T-cell (primary cell): ENCODE results near the gene WARS2. TPM values are rescaled to one million over a fixed set of nuclear protein-coding genes. Genes with fewer than 3 reads are reported as not detected.
A peak's percentile ranks its signal among the peaks of the same experiment; 100 is the strongest.

Experiments
- ATAC-seq, 4 experiments: fragments of 200-7000 bp in 3 of 4; fragments of 150-1000 bp in 1 of 4; cut with Tn5 transposase; replicated peaks in 1 of 4; 1 replicate in 3 of 4; 2 replicates in 1 of 4; pipeline ENCODE4 v1.10.0; 2021; ENCODE audit warnings: moderate library complexity in 3 of 4, mild to moderate bottlenecking in 2 of 4, moderate number of reproducible peaks in 1 of 4
- CTCF ChIA-PET, 2 donors: fragments of 300-600 bp; sonication (Branson Sonifier 250); formaldehyde crosslinking; loops; one replicate each; lab custom pipeline; 2022; ENCODE audit warnings: antibody characterized with exemption in 2 of 2; lab: Charles Lee
- POLR2A ChIA-PET, 2 donors: fragments of 300-600 bp; sonication (Branson Sonifier 250); formaldehyde crosslinking; loops; one replicate each; lab custom pipeline; 2022; ENCODE audit warnings: antibody characterized with exemption in 2 of 2; lab: Charles Lee
- DNase-seq, 35 experiments: peaks; one replicate each; pipeline versions ENCODE4 v3.0.0 to v3.0.0-alpha.2; 2013 to 2023
- H3K27ac ChIP-seq: one replicate; pipeline ENCODE4 v1.5.1; 2013; ENCODE audit warnings: low read length
- H3K27me3 ChIP-seq, 2 experiments: replicated peaks in 1 of 2; 1 replicate in 1 of 2; 2 replicates in 1 of 2; pipeline versions ENCODE4 v1.6.1 to v1.7.0; 2013; ENCODE audit warnings: low read length in 1 of 2, mixed read lengths in 1 of 2; ENCODE audit not compliant: control insufficient read depth in 2 of 2, insufficient read depth in 2 of 2; ENCODE audit errors: extremely low read depth in 1 of 2
- H3K36me3 ChIP-seq, 2 donors: 1 replicate in 1 of 2; 2 replicates in 1 of 2; pipeline versions ENCODE4 v1.6.1 to v1.7.0; 2013; ENCODE audit warnings: low read length in 1 of 2; ENCODE audit not compliant: control insufficient read depth in 2 of 2, insufficient read depth in 1 of 2; ENCODE audit errors: extremely low read depth in 1 of 2
- H3K4me1 ChIP-seq, 2 experiments: 1 replicate in 1 of 2; 2 replicates in 1 of 2; pipeline versions ENCODE4 v1.6.1 to v1.7.0; 2013; ENCODE audit warnings: low read length in 2 of 2, mixed read lengths in 1 of 2; ENCODE audit not compliant: insufficient read depth in 2 of 2, control insufficient read depth in 1 of 2; ENCODE audit errors: extremely low read depth in 1 of 2
- H3K4me3 ChIP-seq, 2 donors: 1 replicate in 1 of 2; 2 replicates in 1 of 2; pipeline versions ENCODE4 v1.5.1 to v1.7.0; 2013; ENCODE audit warnings: mild to moderate bottlenecking in 2 of 2, low read length in 1 of 2, moderate library complexity in 1 of 2; ENCODE audit not compliant: control insufficient read depth in 1 of 2; ENCODE audit errors: extremely low read depth in 1 of 2
- H3K9me3 ChIP-seq: 2 replicates; pipeline ENCODE4 v1.7.0; 2013
- H3K27ac Mint-ChIP-seq, 2 donors: one replicate each; pipeline ENCODE4 v1.8.0; 2020 to 2021; ENCODE audit warnings: mild to moderate bottlenecking in 2 of 2, mixed read lengths in 2 of 2
- H3K27me3 Mint-ChIP-seq, 2 donors: one replicate each; pipeline ENCODE4 v1.8.0; 2021 to 2022; ENCODE audit warnings: mixed read lengths in 2 of 2
- H3K36me3 Mint-ChIP-seq: one replicate; pipeline ENCODE4 v1.8.0; 2021; ENCODE audit warnings: mixed read lengths
- H3K4me1 Mint-ChIP-seq, 3 donors: one replicate each; pipeline ENCODE4 v1.8.0; 2020 to 2022; ENCODE audit warnings: mixed read lengths in 3 of 3, mild to moderate bottlenecking in 1 of 3
- H3K4me3 Mint-ChIP-seq, 3 donors: one replicate each; pipeline ENCODE4 v1.8.0; 2020 to 2022; ENCODE audit warnings: mild to moderate bottlenecking in 3 of 3, mixed read lengths in 3 of 3, moderate library complexity in 3 of 3
- H3K9me3 Mint-ChIP-seq, 3 donors: one replicate each; pipeline ENCODE4 v1.8.0; 2020 to 2022; ENCODE audit warnings: mixed read lengths in 3 of 3
- WGBS: methylation state at CpG from one replicate; pipeline ENCODE4 v1.1.5; 2013; ENCODE audit warnings: missing lambda C conversion rate; ENCODE audit not compliant: insufficient coverage; 5-methylcytosine and 5-hydroxymethylcytosine counted together
- total RNA-seq, 35 experiments: library from RNA in 6 of 35; stranded (reverse) in 6 of 35; fragments of 120-200 nt in 1 of 35; gene quantifications; one replicate each; pipeline versions ENCODE4 v1.2.1 to v1.2.4 and lab custom pipeline; 2013 to 2026

WARS2 gene
- total RNA-seq (10 to 100 TPM in 2 of 5 donors, 1 to 10 TPM in 3; 6.6 to 32.4 (median 8.5) TPM), total RNA-seq (lab: John Stamatoyannopoulos, UW) (9.8 to 39.4 (median 18.1) reads per million in 29 experiments)
- total RNA-seq (2013), result 30.1 TPM

DNA sequence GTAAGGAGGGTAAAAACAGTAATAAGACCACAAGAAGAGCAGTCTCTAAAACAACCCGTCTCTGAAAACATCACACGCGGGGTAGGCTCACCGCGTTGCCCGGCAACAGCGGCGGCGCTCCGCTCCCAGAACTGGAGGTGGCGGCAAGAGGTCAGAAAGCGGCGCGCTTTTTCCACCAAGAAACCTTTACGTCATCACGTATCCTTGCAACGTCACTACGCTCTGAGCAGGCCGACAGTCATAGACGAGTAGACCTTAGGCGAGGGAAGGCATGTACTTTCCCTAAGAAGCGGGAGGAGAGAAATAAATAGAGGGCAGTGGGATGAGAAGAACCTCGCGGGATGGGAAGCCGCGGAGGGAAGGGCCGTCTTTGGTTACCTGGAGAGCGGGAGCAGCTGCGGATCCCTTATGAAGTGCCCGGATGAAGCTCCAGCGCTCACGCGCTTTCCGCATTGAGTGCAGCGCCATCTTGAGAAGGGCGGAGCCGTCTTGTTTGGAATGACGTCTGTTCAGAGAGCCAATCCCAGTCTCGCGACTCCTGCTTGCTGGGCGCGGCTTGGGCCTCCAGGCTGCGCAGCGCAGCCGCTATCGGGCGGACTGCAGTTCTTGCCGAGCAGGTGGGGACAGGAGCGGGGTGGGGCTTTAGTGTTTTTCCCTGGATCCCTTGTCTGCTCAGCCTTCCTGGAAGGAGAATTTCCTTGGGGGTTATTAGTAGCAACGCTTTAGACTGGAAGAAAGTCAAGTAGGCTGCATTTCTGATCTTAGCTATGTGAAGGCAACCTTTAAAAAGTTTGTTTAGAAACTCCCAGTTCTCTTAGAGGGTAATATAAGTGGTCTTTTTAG, at the start of gene WARS2:
Gene WARS2 (minus strand): TSS at position 477 of the 843 bp plus-strand sequence. CDS start 9 bp downstream, at position 468.
- ChIA-PET POLR2A (interaction anchor here (0.5 to 0.7 kb wide), 3 partner anchors 10 to 154 kb away, joined by 3 to 4 read pairs (median 3); no protein-coding TSS in a partner anchor), CTCF (no interaction called here)
- H3K27me3 Mint-ChIP-seq, result no peaks in the 10 kb centered on the region
- no peaks in the 10 kb centered on the region for H3K27me3 ChIP-seq
- H3K36me3 Mint-ChIP-seq, result peaks cover 26% of the 10 kb centered on the region
- under 1% methylated on average over 41 of the region's 50 CpGs for WGBS
- peak within 1 kb of the TSS; percentile 78 to 96 for H3K4me3 ChIP-seq
- no peaks in the 10 kb centered on the region for H3K9me3 ChIP-seq
- H3K27ac Mint-ChIP-seq, result peak within 1 kb of the TSS in 1 of 2 donors; percentile 29
- DNase-seq (peak; percentile 89 to 98 (median 93)), ATAC-seq (peak; percentile 90 to 98 (median 96))
- peaks cover 16% of the 10 kb centered on the region in 2 experiments for H3K4me1 ChIP-seq
- H3K36me3 ChIP-seq, result no peaks in the 10 kb centered on the region
- H3K27ac ChIP-seq, result peak within 1 kb of the TSS; percentile 98
- H3K9me3 Mint-ChIP-seq, result no peaks in the 10 kb centered on the region
- H3K4me1 Mint-ChIP-seq, result peaks cover 11 to 32% (median 29%) of the 10 kb centered on the region in 3 donors
- H3K4me3 Mint-ChIP-seq, result no peak within 1 kb of the TSS

DNA sequence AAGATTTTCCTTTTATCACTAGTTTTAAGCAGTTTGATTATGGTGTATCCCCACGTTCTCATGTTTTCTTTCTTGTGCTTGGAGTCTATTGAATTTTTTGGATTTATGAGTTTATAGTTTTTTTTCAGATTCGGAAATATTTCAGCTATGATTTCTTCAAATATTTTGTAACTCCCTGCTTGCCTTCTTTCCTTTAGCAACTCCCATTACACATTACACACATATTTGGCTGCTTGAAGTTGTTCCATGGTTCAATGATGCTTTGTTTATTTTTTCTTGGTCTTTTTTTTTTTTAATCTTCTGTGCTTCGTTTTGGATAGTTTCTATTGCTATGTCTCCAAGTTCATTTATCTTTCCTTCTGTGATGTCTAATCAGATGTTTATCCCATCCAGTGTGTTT, 48.5 kb upstream of the WARS2 start:
- H3K9me3 ChIP-seq, result no peaks in the 10 kb centered on the region
- no peaks in the 10 kb centered on the region for H3K4me1 ChIP-seq
- H3K36me3 Mint-ChIP-seq, result peaks cover 65% of the 10 kb centered on the region
- DNase-seq, result no peak
- peaks cover 3 to 17% (median 10%) of the 10 kb centered on the region in 3 donors for H3K9me3 Mint-ChIP-seq
- no peak overlapping the region for H3K4me3 Mint-ChIP-seq
- H3K36me3 ChIP-seq, result no peaks in the 10 kb centered on the region
- no peaks in the 10 kb centered on the region for H3K27me3 ChIP-seq
- no peak for ATAC-seq
- H3K27ac ChIP-seq, result no peak overlapping the region
- no peaks in the 10 kb centered on the region for H3K27me3 Mint-ChIP-seq
- no CpG with 5 or more reads among the region's 3 CpGs for WGBS
- H3K27ac Mint-ChIP-seq, result no peak overlapping the region
- no peaks in the 10 kb centered on the region for H3K4me1 Mint-ChIP-seq
- H3K4me3 ChIP-seq, result no peak overlapping the region
- CTCF ChIA-PET, result no interaction called here
- POLR2A ChIA-PET, result no interaction called here

- peaks cover 3 to 17% (median 10%) of the 10 kb centered on the region in 3 donors for H3K9me3 Mint-ChIP-seq
- no peak overlapping the region for H3K27ac ChIP-seq
- no peaks in the 10 kb centered on the region for H3K9me3 ChIP-seq
- no peak overlapping the region for H3K4me3 Mint-ChIP-seq
- H3K27ac Mint-ChIP-seq, result no peak overlapping the region
- no peaks in the 10 kb centered on the region for H3K4me1 Mint-ChIP-seq
- H3K36me3 ChIP-seq, result no peaks in the 10 kb centered on the region
- H3K4me1 ChIP-seq, result no peaks in the 10 kb centered on the region
- no CpG with 5 or more reads among the region's 2 CpGs for WGBS
- H3K4me3 ChIP-seq, result no peak overlapping the region
- no peak for ATAC-seq
- H3K27me3 Mint-ChIP-seq, result no peaks in the 10 kb centered on the region
- no peaks in the 10 kb centered on the region for H3K27me3 ChIP-seq
- CTCF ChIA-PET, result no interaction called here
- no peak for DNase-seq
- peaks cover 65% of the 10 kb centered on the region for H3K36me3 Mint-ChIP-seq
- POLR2A ChIA-PET, result no interaction called here
Measured at GRCh38 chr1:119187416-119187815, 47.0 kb upstream of the WARS2 start.

- CTCF ChIA-PET, result no interaction called here
- no peak overlapping the region for H3K4me3 ChIP-seq
Measured at GRCh38 chr1:119186471-119186870, 46.0 kb upstream of the WARS2 start.

GRCh38 chr1:119184972-119185371, 44.5 kb upstream of the WARS2 start:
- Histone ChIP-seq H3K36me3 (no peaks in the 10 kb centered on the region), H3K27ac (no peak overlapping the region), H3K4me3 (no peak overlapping the region), H3K27me3 (no peaks in the 10 kb centered on the region), H3K4me1 (no peaks in the 10 kb centered on the region), H3K9me3 (no peaks in the 10 kb centered on the region)
- ATAC-seq, result no peak
- H3K4me1 Mint-ChIP-seq, result no peaks in the 10 kb centered on the region
- peaks cover 63% of the 10 kb centered on the region for H3K36me3 Mint-ChIP-seq
- ChIA-PET POLR2A (no interaction called here), CTCF (no interaction called here)
- H3K27ac Mint-ChIP-seq, result no peak overlapping the region
- no CpG with 5 or more reads among the region's 1 CpG for WGBS
- H3K4me3 Mint-ChIP-seq, result no peak overlapping the region
- no peaks in the 10 kb centered on the region for H3K27me3 Mint-ChIP-seq
- DNase-seq, result no peak
- H3K9me3 Mint-ChIP-seq, result peaks cover 3 to 17% (median 10%) of the 10 kb centered on the region in 3 donors

More at GRCh38 chr1:119186471-119186870, 46.0 kb upstream of the WARS2 start:
- H3K36me3 Mint-ChIP-seq, result peaks cover 65% of the 10 kb centered on the region
- no peak for DNase-seq
- WGBS, result no CpG with 5 or more reads among the region's 2 CpGs
- no peak overlapping the region for H3K27ac Mint-ChIP-seq
- H3K27me3 ChIP-seq, result no peaks in the 10 kb centered on the region
- H3K4me3 Mint-ChIP-seq, result no peak overlapping the region
- H3K9me3 ChIP-seq, result no peaks in the 10 kb centered on the region
- ATAC-seq, result no peak
- H3K27me3 Mint-ChIP-seq, result no peaks in the 10 kb centered on the region
- POLR2A ChIA-PET, result no interaction called here
- no peak overlapping the region for H3K27ac ChIP-seq
- no peaks in the 10 kb centered on the region for H3K36me3 ChIP-seq
- H3K4me1 ChIP-seq, result no peaks in the 10 kb centered on the region
- H3K4me1 Mint-ChIP-seq, result no peaks in the 10 kb centered on the region
- H3K9me3 Mint-ChIP-seq, result peaks cover 3 to 17% (median 10%) of the 10 kb centered on the region in 3 donors

DNA sequence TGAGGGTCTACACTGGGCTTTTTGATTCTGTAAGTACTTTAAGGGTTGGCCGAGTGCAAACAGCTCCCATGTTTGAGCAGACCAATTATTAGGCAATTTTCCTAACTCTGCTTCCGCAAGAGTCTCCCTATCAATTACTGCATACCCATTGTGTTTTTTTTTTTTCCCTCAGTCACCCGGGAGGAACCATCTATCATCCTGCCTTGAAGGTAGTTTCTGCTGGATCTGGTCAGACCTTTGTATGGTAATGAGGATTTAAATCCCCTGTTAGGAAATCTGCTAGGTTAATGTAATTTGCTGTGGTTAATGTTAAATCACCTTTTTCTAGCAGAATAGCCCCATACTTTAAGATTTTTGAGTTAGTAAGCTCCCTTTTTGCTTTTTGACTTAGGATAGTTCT, 40.8 kb upstream of the WARS2 start:
- no peak for ATAC-seq
- H3K27ac ChIP-seq, result no peak overlapping the region
- H3K4me1 Mint-ChIP-seq, result no peaks in the 10 kb centered on the region
- H3K9me3 Mint-ChIP-seq, result peaks cover 0 to 19% (median 18%) of the 10 kb centered on the region in 3 donors
- no peak overlapping the region for H3K4me3 Mint-ChIP-seq
- POLR2A ChIA-PET, result no interaction called here
- H3K36me3 Mint-ChIP-seq, result peaks cover 63% of the 10 kb centered on the region
- no CpG with 5 or more reads among the region's 3 CpGs for WGBS
- no peak overlapping the region for H3K4me3 ChIP-seq
- H3K4me1 ChIP-seq, result no peaks in the 10 kb centered on the region
- H3K27me3 ChIP-seq, result no peaks in the 10 kb centered on the region
- no peaks in the 10 kb centered on the region for H3K9me3 ChIP-seq
- H3K27me3 Mint-ChIP-seq, result no peaks in the 10 kb centered on the region
- no peak overlapping the region for H3K27ac Mint-ChIP-seq
- DNase-seq, result no peak
- CTCF ChIA-PET, result no interaction called here
- no peaks in the 10 kb centered on the region for H3K36me3 ChIP-seq
